ENCODE results near the gene ATXN2L.

DNA sequence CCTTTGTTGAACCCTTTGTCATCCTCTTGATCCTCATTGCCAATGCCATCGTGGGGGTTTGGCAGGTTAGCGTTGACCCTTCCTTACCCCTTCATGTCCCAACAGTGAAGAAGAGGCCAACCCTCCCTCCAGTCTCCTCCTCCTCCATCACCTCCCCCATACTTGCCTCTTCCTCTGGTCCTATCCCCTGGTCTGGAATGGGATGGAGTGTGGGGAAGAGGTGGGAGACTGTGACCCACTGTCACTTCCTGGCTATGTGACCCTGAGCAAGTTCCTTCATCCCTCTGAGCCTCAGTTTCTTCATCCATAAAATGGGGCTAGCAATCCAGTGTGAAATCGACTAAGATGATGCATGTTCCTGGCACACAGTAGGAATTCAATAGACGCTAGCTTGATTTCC is 58.2 kb downstream of the ATXN2L start:
- TF ChIP-seq, protein P1, sequence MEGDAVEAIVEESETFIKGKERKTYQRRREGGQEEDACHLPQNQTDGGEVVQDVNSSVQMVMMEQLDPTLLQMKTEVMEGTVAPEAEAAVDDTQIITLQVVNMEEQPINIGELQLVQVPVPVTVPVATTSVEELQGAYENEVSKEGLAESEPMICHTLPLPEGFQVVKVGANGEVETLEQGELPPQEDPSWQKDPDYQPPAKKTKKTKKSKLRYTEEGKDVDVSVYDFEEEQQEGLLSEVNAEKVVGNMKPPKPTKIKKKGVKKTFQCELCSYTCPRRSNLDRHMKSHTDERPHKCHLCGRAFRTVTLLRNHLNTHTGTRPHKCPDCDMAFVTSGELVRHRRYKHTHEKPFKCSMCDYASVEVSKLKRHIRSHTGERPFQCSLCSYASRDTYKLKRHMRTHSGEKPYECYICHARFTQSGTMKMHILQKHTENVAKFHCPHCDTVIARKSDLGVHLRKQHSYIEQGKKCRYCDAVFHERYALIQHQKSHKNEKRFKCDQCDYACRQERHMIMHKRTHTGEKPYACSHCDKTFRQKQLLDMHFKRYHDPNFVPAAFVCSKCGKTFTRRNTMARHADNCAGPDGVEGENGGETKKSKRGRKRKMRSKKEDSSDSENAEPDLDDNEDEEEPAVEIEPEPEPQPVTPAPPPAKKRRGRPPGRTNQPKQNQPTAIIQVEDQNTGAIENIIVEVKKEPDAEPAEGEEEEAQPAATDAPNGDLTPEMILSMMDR (IDR thresholded peaks at IDR 0.05; ENCODE audit: low read depth, low read length, poor library complexity, severe bottlenecking), result no peak
- TF ChIP-seq EZH2phosphoT487 (IDR thresholded peaks at IDR 0.05; ENCODE audit: borderline replicate concordance, low read length), result no peak

Measured in DOHH2 (cell line).